Thyroid gland (tissue), 4 donors: ENCODE measurements around the gene FAM168A. TPM values are rescaled to one million over a fixed set of nuclear protein-coding genes. Genes with fewer than 3 reads are reported as not detected.
A peak's percentile ranks its signal among the peaks of the same experiment; 100 is the strongest.

ENCODE experiments used
- DNase-seq, 2 donors: peaks; one replicate each; pipeline ENCODE4 v3.0.0-alpha.2; 2019
- H3K27ac ChIP-seq, 3 donors: fragments of 200-600 bp; sonication (generic); 1 replicate in 2 of 3; 2 replicates in 1 of 3; pipeline ENCODE4 v1.5.1; 2016 to 2019; ENCODE audit warnings: mild to moderate bottlenecking in 1 of 3, moderate library complexity in 1 of 3
- H3K27me3 ChIP-seq: fragments of 200-600 bp; sonication (generic); one replicate; pipeline ENCODE4 v1.5.1; 2019
- H3K36me3 ChIP-seq, 2 donors: fragments of 200-600 bp; sonication (generic); one replicate each; pipeline ENCODE4 v1.5.1; 2016 to 2019
- H3K4me1 ChIP-seq, 2 donors: fragments of 200-600 bp; sonication (generic); one replicate each; pipeline ENCODE4 v1.5.1; 2017 to 2019
- H3K4me3 ChIP-seq, 3 donors: fragments of 200-600 bp; sonication (generic); replicated peaks in 1 of 3; 1 replicate in 2 of 3; 2 replicates in 1 of 3; pipeline ENCODE4 v1.5.1; 2016; ENCODE audit warnings: mild to moderate bottlenecking in 1 of 3
- H3K9me3 ChIP-seq: fragments of 200-600 bp; sonication (generic); one replicate; pipeline ENCODE4 v1.5.1; 2017
- POLR2A ChIP-seq, 2 donors: fragments of 450-650 bp; IDR thresholded peaks; one replicate each; pipeline ENCODE4 v1.6.1; 2017; ENCODE audit warnings: antibody characterized with exemption in 2 of 2, mild to moderate bottlenecking in 2 of 2, moderate library complexity in 1 of 2
- WGBS, 2 donors: methylation state at CpG; one replicate each; pipeline ENCODE4 v1.1.5; 2017; 5-methylcytosine and 5-hydroxymethylcytosine counted together
- intact Hi-C: fragments of 100-400 bp; cut with DNase I; formaldehyde crosslinking; loops from one replicate; pipeline ENCODE4 v1.15.1; 2023
- total RNA-seq, 4 donors: library from RNA; depleted of rRNA; stranded (reverse); fragments of >200 nt; gene quantifications; one replicate each; pipeline ENCODE4 v1.2.3, GENCODE V29; 2016
- TF ChIP-seq, protein P1 (sequence below), 6 experiments: fragments of 200-600 bp in 3 of 6; fragments of 450-650 bp in 3 of 6; sonication (generic) in 3 of 6; IDR thresholded peaks; one replicate each; pipeline ENCODE4 v1.5.1; 2016 to 2019; ENCODE audit warnings: antibody characterized with exemption in 6 of 6, mild to moderate bottlenecking in 2 of 6, inconsistent platforms in 1 of 6, moderate library complexity in 1 of 6

Gene FAM168A
- total RNA-seq, 4 donors from 2014 or later: 32.7 to 51.0 (median 40.2) TPM

GRCh38 chr11:73632996-73633395 lies 35.1 kb upstream of the FAM168A start:
- TF ChIP-seq, protein P1, sequence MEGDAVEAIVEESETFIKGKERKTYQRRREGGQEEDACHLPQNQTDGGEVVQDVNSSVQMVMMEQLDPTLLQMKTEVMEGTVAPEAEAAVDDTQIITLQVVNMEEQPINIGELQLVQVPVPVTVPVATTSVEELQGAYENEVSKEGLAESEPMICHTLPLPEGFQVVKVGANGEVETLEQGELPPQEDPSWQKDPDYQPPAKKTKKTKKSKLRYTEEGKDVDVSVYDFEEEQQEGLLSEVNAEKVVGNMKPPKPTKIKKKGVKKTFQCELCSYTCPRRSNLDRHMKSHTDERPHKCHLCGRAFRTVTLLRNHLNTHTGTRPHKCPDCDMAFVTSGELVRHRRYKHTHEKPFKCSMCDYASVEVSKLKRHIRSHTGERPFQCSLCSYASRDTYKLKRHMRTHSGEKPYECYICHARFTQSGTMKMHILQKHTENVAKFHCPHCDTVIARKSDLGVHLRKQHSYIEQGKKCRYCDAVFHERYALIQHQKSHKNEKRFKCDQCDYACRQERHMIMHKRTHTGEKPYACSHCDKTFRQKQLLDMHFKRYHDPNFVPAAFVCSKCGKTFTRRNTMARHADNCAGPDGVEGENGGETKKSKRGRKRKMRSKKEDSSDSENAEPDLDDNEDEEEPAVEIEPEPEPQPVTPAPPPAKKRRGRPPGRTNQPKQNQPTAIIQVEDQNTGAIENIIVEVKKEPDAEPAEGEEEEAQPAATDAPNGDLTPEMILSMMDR (IDR thresholded peaks at IDR 0.05): no peak
- TF ChIP-seq POLR2A (IDR thresholded peaks at IDR 0.05): no peak
- no peaks in the 10 kb centered on the region for H3K36me3 ChIP-seq
- H3K27me3 ChIP-seq: no peaks in the 10 kb centered on the region
- H3K4me3 ChIP-seq: no peak overlapping the region
- H3K4me1 ChIP-seq: no peaks in the 10 kb centered on the region
- DNase-seq: no peak
- H3K9me3 ChIP-seq: no peaks in the 10 kb centered on the region
- intact Hi-C loops: no loop called here
- no peak overlapping the region for H3K27ac ChIP-seq
- WGBS, 2 donors: 94 to 99% methylated on average over 4 of the region's 4 CpGs

DNA sequence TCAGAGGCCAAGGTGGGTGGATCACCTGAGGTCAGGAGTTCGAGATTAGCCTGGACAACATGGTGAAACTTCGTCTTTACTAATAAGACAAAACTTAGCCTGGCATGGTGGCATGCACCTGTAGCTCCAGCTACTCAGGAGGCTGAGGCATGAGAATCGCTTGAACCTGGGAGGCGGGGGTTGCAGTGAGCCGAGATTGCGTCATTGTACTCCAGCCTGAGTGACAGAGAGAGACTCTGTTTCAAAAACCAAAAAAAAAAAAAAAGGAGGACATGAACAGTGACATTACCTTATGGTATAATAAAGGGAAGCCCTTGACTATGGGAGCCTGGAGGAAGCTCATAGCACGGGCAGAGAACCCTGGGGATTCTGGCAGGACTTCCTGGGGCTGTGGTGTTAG lies 32.0 kb upstream of the FAM168A start:
- intact Hi-C loops: no loop called here
- H3K36me3 ChIP-seq: no peaks in the 10 kb centered on the region
- WGBS, 2 donors: 78 to 81% methylated on average over 7 of the region's 7 CpGs

GRCh38 chr11:73625696-73626318 lies 27.9 kb upstream of the FAM168A start:
- Histone ChIP-seq H3K27me3 (no peaks in the 10 kb centered on the region), H3K4me3 (no peak overlapping the region), H3K27ac (no peak overlapping the region), H3K36me3 (no peaks in the 10 kb centered on the region), H3K9me3 (no peaks in the 10 kb centered on the region), H3K4me1 (no peaks in the 10 kb centered on the region)
- intact Hi-C loops: loop anchor here (2.0 kb wide), 1 partner anchor 35 kb away; no protein-coding TSS in a partner anchor
- TF ChIP-seq, protein P1 (IDR thresholded peaks at IDR 0.05): peak; percentile 74 to 94 (median 88)
- no peak for TF ChIP-seq POLR2A (IDR thresholded peaks at IDR 0.05)
- WGBS, 2 donors: 19 to 20% methylated on average over 19 of the region's 19 CpGs
- DNase-seq: peak; percentile 75 to 78

More for the DNA sequence above, 32.0 kb upstream of the FAM168A start:
- Histone ChIP-seq H3K27ac (no peak overlapping the region), H3K9me3 (no peaks in the 10 kb centered on the region), H3K4me3 (no peak overlapping the region), H3K4me1 (no peaks in the 10 kb centered on the region), H3K27me3 (no peaks in the 10 kb centered on the region)
- no peak for DNase-seq
- no peak for TF ChIP-seq POLR2A (IDR thresholded peaks at IDR 0.05)
- TF ChIP-seq, protein P1 (IDR thresholded peaks at IDR 0.05): no peak

GRCh38 chr11:73623686-73624085 lies 25.8 kb upstream of the FAM168A start:
- H3K9me3 ChIP-seq: no peaks in the 10 kb centered on the region
- no peak for DNase-seq
- no peaks in the 10 kb centered on the region for H3K36me3 ChIP-seq
- H3K27ac ChIP-seq: no peak overlapping the region
- TF ChIP-seq POLR2A (IDR thresholded peaks at IDR 0.05): no peak
- TF ChIP-seq, protein P1 (IDR thresholded peaks at IDR 0.05): no peak
- no peak overlapping the region for H3K4me3 ChIP-seq
- no peaks in the 10 kb centered on the region for H3K4me1 ChIP-seq
- no peaks in the 10 kb centered on the region for H3K27me3 ChIP-seq
- intact Hi-C loops: loop anchor here (2.0 kb wide), 1 partner anchor 37 kb away; no protein-coding TSS in a partner anchor
- 56 to 67% methylated on average over 3 of the region's 3 CpGs for WGBS, 2 donors

DNA sequence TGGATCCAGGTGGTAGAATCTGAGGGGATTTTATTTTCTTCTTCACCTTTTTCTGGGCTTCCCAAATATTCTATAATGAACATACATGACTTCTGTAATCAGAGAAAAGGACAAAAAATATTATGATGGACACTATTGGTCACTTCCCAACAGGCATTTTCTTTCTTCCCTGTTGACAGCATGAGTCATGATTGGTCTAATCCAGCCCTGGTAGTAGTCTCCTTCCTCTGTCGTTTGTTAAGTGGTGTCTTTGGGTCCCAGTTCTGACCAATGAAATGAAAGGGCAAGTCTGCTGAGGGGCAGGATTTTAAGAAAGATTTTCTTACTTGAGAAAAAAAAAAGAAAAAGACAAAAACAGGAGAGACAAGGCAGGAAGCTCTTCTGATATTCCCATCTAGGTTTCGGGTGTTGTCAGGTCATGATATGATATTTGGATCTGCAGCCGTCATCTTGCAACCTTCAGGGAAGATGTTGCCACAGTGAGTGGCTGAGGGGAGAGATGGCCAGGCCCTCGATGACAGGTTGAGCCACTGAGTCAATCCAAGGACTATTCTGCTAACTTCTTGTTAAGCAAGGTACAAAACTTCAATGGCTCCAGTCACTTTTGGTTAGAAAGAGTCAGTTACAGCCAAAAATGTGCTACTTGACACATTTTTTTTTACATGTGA lies 25.1 kb upstream of the FAM168A start:
- WGBS, 2 donors: 69 to 73% methylated on average over 4 of the region's 4 CpGs
- Histone ChIP-seq H3K4me3 (no peak overlapping the region), H3K27ac (no peak overlapping the region), H3K9me3 (no peaks in the 10 kb centered on the region), H3K36me3 (no peaks in the 10 kb centered on the region), H3K27me3 (no peaks in the 10 kb centered on the region), H3K4me1 (no peaks in the 10 kb centered on the region)
- DNase-seq: no peak
- intact Hi-C loops: no loop called here
- TF ChIP-seq POLR2A (IDR thresholded peaks at IDR 0.05): no peak
- TF ChIP-seq, protein P1 (IDR thresholded peaks at IDR 0.05): no peak
